ENCODE data around the gene MEST.
"Not testable (repeated sequence)": the region's sequence is repeated elsewhere in the genome, so short reads cannot be mapped to it uniquely, and the experiment has no call there.

The MEST gene

GRCh38 chr7:130486114-130486953, 5.6 kb upstream of the MEST start:
- peak; percentile 47 for DNase-seq (ENCODE audit: low read depth)

- DNase-seq (ENCODE audit: low read depth), result no peak
Observed at GRCh38 chr7:130486954-130487436, 4.9 kb upstream of the MEST start.

GRCh38 chr7:130488392-130489139, 3.3 kb upstream of the MEST start:
- no peak for DNase-seq (ENCODE audit: low read depth)

GRCh38 chr7:130489140-130489983, 2.5 kb upstream of the MEST start:
- no peak for DNase-seq (ENCODE audit: low read depth)

GRCh38 chr7:130490311-130490791, 1.5 kb upstream of the MEST start:
- no peak for DNase-seq (ENCODE audit: low read depth)

DNA sequence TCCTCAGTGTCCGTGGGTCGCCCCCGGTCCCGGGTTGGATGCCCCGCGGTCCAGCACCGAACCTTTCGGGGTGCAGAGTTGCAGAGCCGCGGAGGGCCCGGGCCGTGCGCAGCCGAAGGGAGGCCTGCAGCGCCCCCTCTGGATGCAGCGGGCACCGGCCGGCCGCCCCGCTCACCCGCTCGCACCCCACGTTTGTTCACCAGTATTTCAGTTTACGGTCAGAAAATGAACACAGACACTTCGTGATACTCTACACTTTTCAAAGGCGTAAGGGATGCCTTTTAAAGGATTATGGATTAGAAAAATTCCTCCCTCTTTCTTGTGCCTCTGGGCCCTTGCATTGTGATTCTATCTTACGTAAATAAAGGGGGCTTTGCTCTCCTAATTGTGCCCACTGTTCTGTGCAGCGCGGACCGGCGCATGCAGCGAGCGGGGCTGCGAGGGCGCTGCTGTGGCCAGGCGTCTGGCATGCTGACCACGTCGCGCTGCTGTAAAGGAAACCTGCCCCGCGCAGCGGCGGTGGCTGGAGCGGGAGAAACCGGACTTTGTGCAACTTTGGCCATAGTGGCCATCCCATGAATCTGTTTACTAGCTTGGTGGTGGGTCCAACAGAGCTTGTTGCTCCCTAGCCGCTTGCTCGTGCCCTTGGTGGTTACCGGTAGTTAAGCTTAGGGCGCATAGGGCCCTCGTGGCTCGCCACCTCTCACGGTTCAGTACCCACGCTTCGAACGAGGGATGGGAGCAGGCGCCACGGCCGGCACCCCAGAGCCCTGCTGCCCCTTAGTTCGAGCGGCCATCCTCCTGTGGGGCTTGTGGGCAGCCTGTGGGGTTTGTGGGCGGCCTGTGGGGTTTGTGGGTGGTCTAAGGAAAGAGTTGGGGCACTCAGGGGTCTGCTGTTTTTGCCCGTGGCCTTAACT, 739 bp upstream of the MEST start:
- DNase-seq (ENCODE audit: low read depth), result peak; percentile 52

DNA sequence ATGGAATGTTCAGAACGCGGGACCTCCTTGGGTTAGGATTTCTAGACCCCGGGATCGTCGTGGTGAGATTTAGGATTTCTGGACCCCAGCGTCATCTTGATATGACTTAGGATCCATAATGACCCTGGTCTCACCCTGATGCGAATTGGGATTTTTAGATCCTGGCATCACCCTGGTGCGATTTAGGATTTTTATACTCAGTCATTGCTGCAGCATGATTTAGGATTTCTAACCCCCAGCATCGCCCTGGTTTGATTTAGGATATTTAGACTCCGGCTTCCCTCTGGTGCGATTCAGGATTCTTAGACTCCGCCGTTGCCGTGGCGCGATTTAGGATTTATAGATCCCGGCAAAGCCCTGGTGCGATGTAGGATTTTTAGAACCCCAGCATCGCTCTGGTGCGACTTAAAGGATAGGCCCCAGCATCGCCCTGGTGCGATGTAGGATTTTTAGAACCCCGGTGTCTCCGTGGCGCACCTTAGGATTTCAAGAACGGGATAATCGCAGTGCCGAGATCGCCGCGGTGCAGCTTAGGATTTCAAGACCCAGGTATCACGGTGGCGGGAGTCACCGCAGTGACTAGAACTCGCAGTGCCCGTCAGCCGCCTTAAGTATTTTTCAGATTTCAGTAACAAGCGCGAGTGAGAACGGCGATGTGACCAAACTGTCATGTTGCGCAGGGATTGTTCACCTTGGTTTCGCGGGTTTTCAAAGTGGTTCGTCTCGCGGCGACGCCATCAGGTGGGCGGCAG, 814 bp downstream of the MEST start:
- DNase-seq (ENCODE audit: low read depth), result no peak

- no peak for DNase-seq (ENCODE audit: low read depth)
Observed at GRCh38 chr7:130493275-130493873, 1.5 kb downstream of the MEST start.

GRCh38 chr7:130494431-130494858, 2.6 kb downstream of the MEST start:
- DNase-seq (ENCODE audit: low read depth), result no peak

DNA sequence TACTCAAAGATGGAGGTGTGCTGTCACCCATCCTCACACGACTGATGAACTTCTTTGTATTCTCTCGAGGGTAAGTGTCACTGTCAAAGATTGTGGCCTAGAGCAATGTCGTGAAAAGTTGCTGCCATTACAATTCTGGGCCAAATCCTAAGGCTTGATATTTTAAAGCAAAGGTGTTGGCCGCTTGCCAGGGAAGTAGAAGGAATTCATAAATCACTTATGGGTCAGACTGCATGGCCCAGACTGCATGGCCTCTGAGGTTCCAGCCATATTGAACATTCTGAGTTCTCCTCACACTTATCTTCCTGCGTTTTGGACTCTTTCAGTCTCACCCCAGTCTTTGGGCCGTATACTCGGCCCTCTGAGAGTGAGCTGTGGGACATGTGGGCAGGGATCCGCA, 8.6 kb downstream of the MEST start:
- DNase-seq (ENCODE audit: low read depth), result no peak

DNA sequence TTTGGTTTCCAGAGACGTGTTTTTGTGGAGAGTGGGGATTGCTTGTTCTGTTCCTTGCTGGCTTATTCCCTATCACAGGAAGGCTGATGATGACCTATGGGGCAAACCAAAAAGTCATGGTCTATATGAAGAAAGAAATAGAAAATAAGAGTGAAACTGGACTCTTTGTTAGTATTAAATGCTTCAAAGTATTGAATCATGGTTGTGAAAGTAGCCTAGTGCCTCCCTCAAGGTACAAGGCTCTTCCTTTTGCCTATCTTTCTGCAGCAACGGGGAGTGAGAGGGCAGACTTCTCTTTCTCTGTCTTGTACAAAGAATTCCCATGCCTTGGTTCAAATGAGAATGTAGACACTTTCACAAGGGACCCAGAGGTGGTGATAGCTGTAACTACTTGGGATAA, 9.0 kb downstream of the MEST start:
- no peak for DNase-seq (ENCODE audit: low read depth)

DNA sequence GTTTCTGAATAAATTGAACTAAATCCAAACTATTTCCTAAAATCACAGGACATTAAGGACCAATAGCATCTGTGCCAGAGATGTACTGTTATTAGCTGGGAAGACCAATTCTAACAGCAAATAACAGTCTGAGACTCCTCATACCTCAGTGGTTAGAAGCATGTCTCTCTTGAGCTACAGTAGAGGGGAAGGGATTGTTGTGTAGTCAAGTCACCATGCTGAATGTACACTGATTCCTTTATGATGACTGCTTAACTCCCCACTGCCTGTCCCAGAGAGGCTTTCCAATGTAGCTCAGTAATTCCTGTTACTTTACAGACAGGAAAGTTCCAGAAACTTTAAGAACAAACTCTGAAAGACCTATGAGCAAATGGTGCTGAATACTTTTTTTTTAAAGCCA, 13.9 kb downstream of the MEST start:
- no peak for DNase-seq (ENCODE audit: low read depth)

GRCh38 chr7:130506358-130506757, 14.5 kb downstream of the MEST start:
- DNase-seq (ENCODE audit: low read depth), result no peak

- DNase-seq (ENCODE audit: low read depth), result not testable (repeated sequence)
Observed at GRCh38 chr7:130512038-130512437, 20.2 kb downstream of the MEST start.

DNA sequence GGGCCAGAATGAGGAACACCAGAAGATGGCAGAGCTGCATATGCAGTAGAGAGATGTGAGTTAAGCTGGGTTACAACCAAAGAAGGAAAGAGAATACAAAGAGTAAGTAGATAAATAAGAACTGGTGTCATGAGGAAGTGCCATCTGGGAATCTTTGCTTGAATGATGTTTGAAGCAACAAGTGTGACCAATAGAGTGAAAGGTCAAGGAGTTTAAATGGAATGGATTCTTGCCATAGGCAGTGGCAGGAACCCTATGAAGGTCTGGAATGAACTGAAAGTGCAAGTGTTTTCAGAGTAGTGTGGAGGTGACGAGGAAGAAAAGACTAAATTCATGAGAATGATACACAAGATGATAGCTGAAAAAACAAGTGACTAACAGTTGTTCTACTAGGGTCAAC, 21.6 kb downstream of the MEST start:
- no peak for DNase-seq (ENCODE audit: low read depth)

DNA sequence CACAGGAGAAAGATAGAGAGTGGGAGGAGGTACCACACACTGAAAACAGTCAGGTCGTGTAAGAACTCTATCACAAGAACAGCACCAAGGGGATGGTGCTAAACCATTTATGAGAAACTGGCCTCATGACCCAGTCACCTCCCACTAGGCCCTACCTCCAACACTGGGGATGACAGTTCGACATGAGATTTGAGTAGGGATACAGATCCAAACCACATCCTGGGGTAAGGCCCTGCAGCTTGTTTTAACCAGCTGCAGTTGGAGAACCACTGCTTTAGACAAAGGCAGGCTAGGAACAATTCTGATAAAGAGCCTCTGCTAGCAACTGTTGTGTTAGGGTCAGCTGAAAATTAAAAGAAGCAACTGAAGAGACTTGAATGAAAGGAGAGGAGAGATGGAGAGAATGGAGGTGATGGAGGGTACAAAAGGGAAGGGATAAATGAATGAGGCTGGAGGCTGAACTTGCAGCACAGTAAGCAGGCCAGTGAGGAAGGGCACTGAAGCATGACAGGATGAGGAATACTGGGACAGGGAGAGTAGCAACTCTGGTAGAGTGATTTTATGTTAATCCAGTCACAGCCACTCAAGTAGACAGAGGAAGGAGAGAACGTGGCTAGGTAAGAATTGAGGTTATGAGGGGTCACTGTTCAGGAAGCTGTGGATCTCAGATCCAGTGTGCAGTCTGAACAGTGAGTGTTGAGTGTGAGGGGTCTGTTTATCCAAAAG, 23.6 kb downstream of the MEST start:
- no peak for DNase-seq (ENCODE audit: low read depth)

- no peak for DNase-seq (ENCODE audit: low read depth)
Observed at GRCh38 chr7:130521258-130521951, 29.5 kb downstream of the MEST start.

DNA sequence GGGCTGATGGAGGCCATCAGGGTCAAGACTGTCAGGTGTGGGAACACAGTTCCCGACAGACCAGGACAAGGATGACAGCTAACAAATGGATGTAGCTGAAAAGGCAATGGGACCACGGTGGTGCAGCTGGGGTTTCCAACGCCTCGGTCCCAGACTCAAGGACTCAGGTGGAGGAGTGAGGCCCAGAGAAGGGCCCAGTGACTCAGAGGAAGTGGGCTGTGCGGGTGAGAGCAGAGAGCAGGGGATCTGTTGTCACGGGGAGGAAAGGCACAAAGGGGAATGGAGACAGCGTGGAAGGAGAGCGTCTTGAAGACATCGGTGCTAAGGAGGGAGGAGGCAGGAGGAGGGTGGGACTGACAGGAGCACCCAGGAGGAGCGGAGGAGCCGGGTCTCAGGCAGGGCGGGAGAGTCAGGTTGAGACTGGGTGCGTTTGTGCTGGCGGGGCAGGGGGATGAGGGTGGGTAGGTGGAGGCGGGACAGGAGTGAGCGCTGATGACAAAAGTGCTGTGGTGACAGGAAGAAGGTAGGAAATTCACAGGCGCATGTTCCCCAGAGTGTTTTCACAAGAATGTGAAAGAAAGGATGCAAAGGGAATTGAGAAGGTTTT, 31.7 kb downstream of the MEST start:
- not testable (repeated sequence) for DNase-seq (ENCODE audit: low read depth)

All from activated T-cell treated with anti-CD3 and anti-CD28 coated beads for 48 hours (primary cell).